GM12878 (cell line): ENCODE data around the gene ZXDC. TPM values are rescaled to one million over a fixed set of nuclear protein-coding genes. Genes with fewer than 3 reads are reported as not detected.

Experiments
- ATAC-seq: fragments of 200-7000 bp; cut with Tn5 transposase; 3 replicates; pipeline ENCODE4 v1.9.1; 2020; ENCODE audit warnings: mild to moderate bottlenecking, moderate library complexity
- BruUV-seq: library from RNA; stranded (reverse); fragments of 400-500 nt; replicated peaks from 2 replicates; lab custom pipeline; 2021; lab: Mats Ljungman, UMichigan
- CTCF ChIA-PET: fragments of 300-600 bp; sonication (Branson Sonifier 250); formaldehyde crosslinking; extraction: SDS; loops from one replicate; lab custom pipeline; 2021; ENCODE audit warnings: inconsistent platforms; lab: Yijun Ruan, JAX
- POLR2A ChIA-PET: fragments of 350-600 bp; formaldehyde crosslinking; extraction: SDS; loops from one replicate; lab custom pipeline; 2021; ENCODE audit warnings: inconsistent platforms; lab: Charles Lee
- RAD21 ChIA-PET: fragments of 300-600 bp; sonication (Branson Sonifier 250); formaldehyde crosslinking; loops from one replicate; lab custom pipeline; 2023; ENCODE audit warnings: antibody characterized with exemption; ENCODE audit not compliant: unreplicated experiment; lab: Charles Lee
- SMC1A ChIA-PET: fragments of 300-600 bp; sonication (Branson Sonifier 250); formaldehyde crosslinking; loops from one replicate; lab custom pipeline; 2023; ENCODE audit not compliant: unreplicated experiment, uncharacterized antibody; lab: Charles Lee
- DNase-seq: peaks from one replicate; pipeline ENCODE4 v3.0.0-alpha.2; 2011; ENCODE audit warnings: low read depth, low spot score
- FAIRE-seq: peaks from 3 replicates; lab custom pipeline; 2011; peaks lifted over from hg19 to GRCh38; lab: Jason Lieb, UNC
- H2AFZ ChIP-seq: 2 replicates; pipeline ENCODE4 v1.6.0; 2011; ENCODE audit warnings: low read depth, low read length, control low read depth; ENCODE audit not compliant: control insufficient read depth
- H3K27ac ChIP-seq: 2 replicates; pipeline ENCODE4 v1.5.1; 2011; ENCODE audit warnings: control low read depth; ENCODE audit not compliant: control insufficient read depth, insufficient read depth
- H3K27me3 ChIP-seq, 2 experiments: replicated peaks in 1 of 2; 2 replicates each; pipeline versions ENCODE4 v1.6.0 to v1.6.1; 2011; ENCODE audit warnings: low read length in 1 of 2; ENCODE audit not compliant: control insufficient read depth in 2 of 2, insufficient read depth in 2 of 2
- H3K36me3 ChIP-seq, 2 experiments: 2 replicates each; pipeline ENCODE4 v1.5.1; 2011; ENCODE audit warnings: low read length in 1 of 2; ENCODE audit not compliant: control insufficient read depth in 2 of 2, insufficient read depth in 2 of 2
- H3K4me1 ChIP-seq: 2 replicates; pipeline ENCODE4 v1.6.1; 2011; ENCODE audit warnings: mild to moderate bottlenecking, low read length, moderate library complexity, mixed read lengths; ENCODE audit not compliant: control insufficient read depth, insufficient read depth
- H3K4me2 ChIP-seq: 2 replicates; pipeline ENCODE4 v1.6.0; 2011; ENCODE audit warnings: control low read depth; ENCODE audit not compliant: control insufficient read depth, insufficient read depth
- H3K4me3 ChIP-seq: fragments of 200-600 bp; sonication (generic); 2 replicates; pipeline ENCODE4 v1.5.1; 2016
- H3K79me2 ChIP-seq: 2 replicates; pipeline ENCODE4 v1.6.0; 2011; ENCODE audit warnings: low read length; ENCODE audit not compliant: control insufficient read depth, insufficient read depth
- H3K9ac ChIP-seq: 2 replicates; pipeline ENCODE4 v1.8.0; 2011; ENCODE audit warnings: low read length, control low read depth, mixed read lengths; ENCODE audit not compliant: control insufficient read depth, insufficient read depth
- H3K9me3 ChIP-seq: replicated peaks from 3 replicates; pipeline ENCODE4 v1.5.1; 2011; ENCODE audit warnings: mild to moderate bottlenecking, low read length; ENCODE audit not compliant: control insufficient read depth, insufficient read depth
- H4K20me1 ChIP-seq: 2 replicates; pipeline ENCODE4 v1.6.0; 2011; ENCODE audit not compliant: control insufficient read depth, insufficient read depth
- ATF7 ChIP-seq: fragments of 450-650 bp; IDR thresholded peaks from 2 replicates; pipeline ENCODE4 v1.6.1; 2016; ENCODE audit warnings: low read depth, mild to moderate bottlenecking
- BCL11A ChIP-seq: IDR thresholded peaks from 2 replicates; pipeline ENCODE4 v1.6.1; 2011; ENCODE audit warnings: low read depth, low read length
- NBN ChIP-seq: fragments of 450-650 bp; IDR thresholded peaks from 2 replicates; pipeline ENCODE4 v1.6.1; 2016
- NFYB ChIP-seq: IDR thresholded peaks from 2 replicates; pipeline ENCODE4 v1.6.1; 2011; ENCODE audit warnings: low read depth, mild to moderate bottlenecking, low read length, improper control_type of control experiment, moderate library complexity; ENCODE audit not compliant: insufficient read depth
- POLR2A ChIP-seq: IDR thresholded peaks from 2 replicates; pipeline ENCODE4 v1.6.1; 2011; ENCODE audit warnings: low read depth, mild to moderate bottlenecking, low read length
- RBBP5 ChIP-seq: fragments of 200-600 bp; sonication (generic); conservative IDR thresholded peaks from 2 replicates; pipeline ENCODE4 v1.6.1; 2016
- SMC3 ChIP-seq: IDR thresholded peaks from 2 replicates; pipeline ENCODE4 v1.6.1; 2011; ENCODE audit warnings: low read length, improper control_type of control experiment, borderline replicate concordance
- SP1 ChIP-seq: IDR thresholded peaks from one replicate; pipeline ENCODE4 v1.6.1; 2011; ENCODE audit warnings: low read depth, low read length
- WGBS: methylation state at CpG from one replicate; pipeline ENCODE4 v1.1.6; 2016; ENCODE audit warnings: low lambda C conversion rate; ENCODE audit not compliant: insufficient replicate concordance, insufficient coverage; ENCODE audit errors: missing lambda C conversion rate; 5-methylcytosine and 5-hydroxymethylcytosine counted together
- in situ Hi-C: fragments of 300-500 bp; cut with MboI; formaldehyde crosslinking; loops from 9 replicates; pipeline ENCODE4 v1.14.3; 2018; ENCODE audit warnings: mixed read lengths
- intact Hi-C: fragments of 100-400 bp; cut with micrococcal nuclease; formaldehyde crosslinking; loops from one replicate; pipeline ENCODE4 v1.14.2; 2022; ENCODE audit not compliant: unreplicated experiment
- polyA plus RNA-seq, 11 experiments: library from polyadenylated mRNA; depleted of rRNA in 4 of 11; unstranded in 6 of 11; stranded (reverse) in 5 of 11; fragments of >200 nt; fragmentation: Nextera tagmentation in 4 of 11; fragmentation: Illumina TruSeq in 1 of 11; extraction: Ambion mirVana in 4 of 11; extraction: Trizol in 1 of 11; gene quantifications; 1 replicate in 1 of 11; 2 replicates in 10 of 11; pipeline versions ENCODE4 v1.2.1 to v1.2.3, GENCODE V29; 2011 to 2016; ENCODE audit warnings: inconsistent platforms in 2 of 11, missing spikeins in 2 of 11, low read depth in 1 of 11
- total RNA-seq, 4 experiments: library from RNA; depleted of rRNA in 3 of 4; stranded (reverse); fragments of >200 nt in 3 of 4; fragmentation: Illumina TruSeq in 1 of 4; extraction: Trizol in 1 of 4; gene quantifications; 2 replicates each; pipeline versions ENCODE4 v1.2.1 to v1.2.3, GENCODE V29; 2013 to 2021
- TF ChIP-seq, protein P1 (sequence below): fragments of 450-650 bp; IDR thresholded peaks from 2 replicates; pipeline ENCODE4 v1.6.1; 2017; ENCODE audit warnings: mild to moderate bottlenecking, low read depth, inconsistent platforms; ENCODE audit not compliant: poor library complexity, severe bottlenecking

The ZXDC gene
- total and polyA plus RNA-seq, 10 of the 15 experiments (the other 5 are each of a cell fraction or from before 2014, with no cell fraction given): 0.72 to 15.3 (median 8.5) TPM

DNA sequence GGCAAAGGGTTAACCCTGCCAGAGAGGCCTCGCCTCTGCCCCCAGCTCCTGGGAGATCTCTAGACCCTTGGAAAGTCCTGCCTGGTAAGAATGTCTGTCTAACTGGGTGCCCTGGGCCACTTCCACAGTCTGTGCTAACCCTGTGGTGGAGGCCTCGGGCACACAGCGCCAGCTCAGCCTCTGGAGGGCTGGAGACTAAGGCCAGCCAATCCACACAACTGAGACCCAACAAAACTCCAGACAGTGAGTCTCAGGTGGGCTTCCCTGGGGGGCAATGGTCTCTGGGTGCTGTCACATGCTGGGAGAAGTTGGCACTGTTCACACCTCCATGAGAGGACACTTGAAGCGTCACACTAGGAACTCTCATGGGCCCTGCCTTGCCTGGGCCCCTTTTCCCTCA is 19.5 kb downstream of the ZXDC start:
- intact Hi-C loops: no loop called here
- in situ Hi-C loops: no loop called here
- H3K4me1 ChIP-seq: no peaks in the 10 kb centered on the region
- TF ChIP-seq SP1 (no peak), RBBP5 (no peak), NBN (no peak), SMC3 (no peak), POLR2A (no peak), NFYB (no peak), ATF7 (no peak), BCL11A (no peak)
- TF ChIP-seq, protein P1, sequence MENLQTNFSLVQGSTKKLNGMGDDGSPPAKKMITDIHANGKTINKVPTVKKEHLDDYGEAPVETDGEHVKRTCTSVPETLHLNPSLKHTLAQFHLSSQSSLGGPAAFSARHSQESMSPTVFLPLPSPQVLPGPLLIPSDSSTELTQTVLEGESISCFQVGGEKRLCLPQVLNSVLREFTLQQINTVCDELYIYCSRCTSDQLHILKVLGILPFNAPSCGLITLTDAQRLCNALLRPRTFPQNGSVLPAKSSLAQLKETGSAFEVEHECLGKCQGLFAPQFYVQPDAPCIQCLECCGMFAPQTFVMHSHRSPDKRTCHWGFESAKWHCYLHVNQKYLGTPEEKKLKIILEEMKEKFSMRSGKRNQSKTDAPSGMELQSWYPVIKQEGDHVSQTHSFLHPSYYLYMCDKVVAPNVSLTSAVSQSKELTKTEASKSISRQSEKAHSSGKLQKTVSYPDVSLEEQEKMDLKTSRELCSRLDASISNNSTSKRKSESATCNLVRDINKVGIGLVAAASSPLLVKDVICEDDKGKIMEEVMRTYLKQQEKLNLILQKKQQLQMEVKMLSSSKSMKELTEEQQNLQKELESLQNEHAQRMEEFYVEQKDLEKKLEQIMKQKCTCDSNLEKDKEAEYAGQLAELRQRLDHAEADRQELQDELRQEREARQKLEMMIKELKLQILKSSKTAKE: no peak
- WGBS: 74% methylated on average over 4 of the region's 4 CpGs
- no peak overlapping the region for H3K9ac ChIP-seq
- RAD21 ChIA-PET: no interaction called here
- peaks cover 9 to 47% of the 10 kb centered on the region in 2 experiments for H3K36me3 ChIP-seq
- POLR2A ChIA-PET: no interaction called here
- CTCF ChIA-PET: no interaction called here
- SMC1A ChIA-PET: interaction anchor here (0.6 to 1.1 kb wide), 2 partner anchors 15 to 554 kb away, joined by 3 read pairs; no protein-coding TSS in a partner anchor
- no peak overlapping the region for H3K4me3 ChIP-seq
- H3K4me2 ChIP-seq: no peak overlapping the region
- no peaks in the 10 kb centered on the region for H3K27me3 ChIP-seq
- H3K9me3 ChIP-seq: no peaks in the 10 kb centered on the region
- ATAC-seq (no peak), FAIRE-seq (no peak), DNase-seq (no peak)
- BruUV-seq: no TSS peak
- no peak overlapping the region for H2AFZ ChIP-seq
- no peaks in the 10 kb centered on the region for H4K20me1 ChIP-seq
- H3K79me2 ChIP-seq: no peaks in the 10 kb centered on the region
- H3K27ac ChIP-seq: no peak overlapping the region
